HCT116 (cell line): ENCODE data around the gene NFIB. TPM values are rescaled to one million over a fixed set of nuclear protein-coding genes. Genes with fewer than 3 reads are reported as not detected.

Source experiments
- ATAC-seq: fragments of 200-7000 bp; cut with Tn5 transposase; 2 replicates; pipeline ENCODE4 v1.9.1; 2020; ENCODE audit warnings: mild to moderate bottlenecking, moderate library complexity
- BruUV-seq: library from RNA; stranded (reverse); fragments of 400-500 nt; replicated peaks from 2 replicates; lab custom pipeline; 2021; lab: Mats Ljungman, UMichigan
- CTCF ChIA-PET: fragments of 300-600 bp; sonication (Branson Sonifier 250); formaldehyde crosslinking; loops from one replicate; lab custom pipeline; 2021; ENCODE audit warnings: antibody characterized with exemption; lab: Charles Lee
- POLR2A ChIA-PET: fragments of 300-600, 350-600 bp; sonication (Branson Sonifier 250); formaldehyde crosslinking; loops from one replicate; lab custom pipeline; 2021; ENCODE audit warnings: antibody characterized with exemption; lab: Charles Lee
- RAD21 ChIA-PET, 2 experiments: fragments of 300-600 bp; sonication (Branson Sonifier 250); formaldehyde crosslinking; loops; one replicate each; lab custom pipeline; 2023; ENCODE audit warnings: low total read pairs in 2 of 2; ENCODE audit not compliant: uncharacterized antibody in 2 of 2, unreplicated experiment in 2 of 2, low non-redundant PET in 1 of 2; lab: Charles Lee
- DNase-seq: peaks from one replicate; pipeline ENCODE4 v3.0.0-alpha.2; 2010; ENCODE audit warnings: low read depth, low spot score
- H2AFZ ChIP-seq: fragments of 200-600 bp; shearing (Covaris generic), sonication (generic); 2 replicates; pipeline ENCODE4 v1.6.1; 2017; ENCODE audit warnings: low read depth, mixed run types, mixed read lengths, antibody characterized with exemption, low read length; ENCODE audit not compliant: poor library complexity, severe bottlenecking
- H3K27ac ChIP-seq: 2 replicates; pipeline ENCODE4 v1.5.1; 2012; ENCODE audit warnings: low read depth, low read length
- H3K27me3 ChIP-seq: fragments of 200-600 bp; sonication (generic); 2 replicates; pipeline ENCODE4 v1.6.1; 2016; ENCODE audit warnings: mixed run types, low read length, mixed read lengths; ENCODE audit not compliant: insufficient read depth
- H3K36me3 ChIP-seq, 2 experiments: fragments of 200-500 bp in 1 of 2; fragments of 200-600 bp in 1 of 2; sonication (Bioruptor generic) in 1 of 2; sonication (generic) in 1 of 2; 2 replicates each; pipeline versions ENCODE4 v1.5.1 to v1.6.1; 2014 to 2016; ENCODE audit warnings: low read length in 2 of 2, inconsistent platforms in 1 of 2, mixed read lengths in 1 of 2, mixed run types in 1 of 2; ENCODE audit not compliant: insufficient read depth in 2 of 2, control insufficient read depth in 1 of 2
- H3K4me1 ChIP-seq, 2 experiments: fragments of 200-600 bp in 1 of 2; sonication (generic) in 1 of 2; 2 replicates each; pipeline versions ENCODE4 v1.5.1 to v1.6.1; 2012 to 2017; ENCODE audit warnings: low read length in 2 of 2, inconsistent platforms in 1 of 2, mild to moderate bottlenecking in 1 of 2, mixed read lengths in 1 of 2, mixed run types in 1 of 2, moderate library complexity in 1 of 2; ENCODE audit not compliant: insufficient read depth in 2 of 2, control insufficient read depth in 1 of 2
- H3K4me2 ChIP-seq: fragments of 200-600 bp; sonication (generic); 2 replicates; pipeline ENCODE4 v1.6.1; 2017; ENCODE audit warnings: mixed run types, low read length, mixed read lengths
- H3K4me3 ChIP-seq, 2 experiments: fragments of 200-600 bp in 1 of 2; sonication (generic) in 1 of 2; replicated peaks in 1 of 2; 2 replicates each; pipeline ENCODE4 v1.5.1; 2011 to 2016; ENCODE audit warnings: low read length in 2 of 2, control low read depth in 1 of 2, low read depth in 1 of 2, mild to moderate bottlenecking in 1 of 2, mixed read lengths in 1 of 2, mixed run types in 1 of 2
- H3K79me2 ChIP-seq: fragments of 200-600 bp; sonication (generic); 2 replicates; pipeline ENCODE4 v1.6.1; 2017; ENCODE audit warnings: mild to moderate bottlenecking, mixed run types, low read length, moderate library complexity, mixed read lengths; ENCODE audit not compliant: insufficient read depth
- H3K9ac ChIP-seq: fragments of 200-600 bp; sonication (generic); 2 replicates; pipeline ENCODE4 v1.6.1; 2016; ENCODE audit warnings: low read length, mixed read lengths
- H3K9me2 ChIP-seq: fragments of 200-600 bp; sonication (generic), shearing (Covaris generic); 2 replicates; pipeline ENCODE4 v1.6.1; 2017; ENCODE audit warnings: mixed run types, mild to moderate bottlenecking, moderate library complexity; ENCODE audit not compliant: insufficient read depth
- H3K9me3 ChIP-seq, 2 experiments: fragments of 200-500 bp in 1 of 2; fragments of 200-600 bp in 1 of 2; sonication (Bioruptor generic) in 1 of 2; sonication (generic) in 1 of 2; 2 replicates each; pipeline ENCODE4 v1.6.1; 2014 to 2017; ENCODE audit warnings: low read length in 2 of 2, mixed read lengths in 2 of 2, inconsistent platforms in 1 of 2, low read depth in 1 of 2, mild to moderate bottlenecking in 1 of 2, mixed run types in 1 of 2, moderate library complexity in 1 of 2; ENCODE audit not compliant: control insufficient read depth in 1 of 2, insufficient read depth in 1 of 2
- H4K20me1 ChIP-seq: fragments of 200-600 bp; sonication (generic), shearing (Covaris generic); 2 replicates; pipeline ENCODE4 v1.6.1; 2017; ENCODE audit warnings: mixed run types, mild to moderate bottlenecking, moderate library complexity; ENCODE audit not compliant: insufficient read depth
- ATF3 ChIP-seq: IDR thresholded peaks from 2 replicates; pipeline ENCODE4 v1.6.1; 2012
- CBX3 ChIP-seq: IDR thresholded peaks from 2 replicates; pipeline ENCODE4 v1.6.1; 2012; ENCODE audit warnings: low read depth
- CEBPB ChIP-seq: IDR thresholded peaks from 2 replicates; pipeline ENCODE4 v1.6.1; 2012; ENCODE audit warnings: low read depth
- CTCF ChIP-seq, 3 experiments: fragments of 200-600 bp in 1 of 3; sonication (generic) in 1 of 3; IDR thresholded peaks in 2 of 3; conservative IDR thresholded peaks in 1 of 3; 2 replicates each; pipeline ENCODE4 v1.5.1; 2012 to 2017; ENCODE audit warnings: low read depth in 2 of 3, low read length in 2 of 3, antibody characterized with exemption in 1 of 3, borderline replicate concordance in 1 of 3, control low read depth in 1 of 3, mild to moderate bottlenecking in 1 of 3, mixed read lengths in 1 of 3, mixed run types in 1 of 3, moderate library complexity in 1 of 3; ENCODE audit not compliant: insufficient read depth in 1 of 3
- EGR1 ChIP-seq: IDR thresholded peaks from 2 replicates; pipeline ENCODE4 v1.6.1; 2012; ENCODE audit warnings: low read depth
- ELF1 ChIP-seq: IDR thresholded peaks from 2 replicates; pipeline ENCODE4 v1.6.1; 2012; ENCODE audit warnings: low read depth, borderline replicate concordance
- EZH2 ChIP-seq: fragments of 200-600 bp; sonication (generic); IDR thresholded peaks from 2 replicates; pipeline ENCODE4 v1.6.1; 2017; ENCODE audit warnings: antibody characterized with exemption, mixed run types
- EZH2phosphoT487 ChIP-seq: fragments of 200-600 bp; IDR thresholded peaks from 2 replicates; pipeline ENCODE4 v1.6.1; 2018; ENCODE audit warnings: antibody characterized with exemption, borderline replicate concordance
- FOSL1 ChIP-seq: IDR thresholded peaks from 2 replicates; pipeline ENCODE4 v1.6.1; 2012; ENCODE audit warnings: low read depth
- JUND ChIP-seq: IDR thresholded peaks from 2 replicates; pipeline ENCODE4 v1.6.1; 2012
- POLR2A ChIP-seq: IDR thresholded peaks from 2 replicates; pipeline ENCODE4 v1.7.0; 2011; ENCODE audit warnings: borderline replicate concordance; ENCODE audit not compliant: insufficient read depth, insufficient read length; ENCODE audit errors: extremely low read depth
- RAD21 ChIP-seq: IDR thresholded peaks from 2 replicates; pipeline ENCODE4 v1.6.1; 2012; ENCODE audit warnings: low read depth, mild to moderate bottlenecking
- SIN3A ChIP-seq: IDR thresholded peaks from 2 replicates; pipeline ENCODE4 v1.6.1; 2012; ENCODE audit warnings: low read depth
- SP1 ChIP-seq: IDR thresholded peaks from 2 replicates; pipeline ENCODE4 v1.6.1; 2012; ENCODE audit warnings: low read depth
- TCF7L2 ChIP-seq: IDR thresholded peaks from 2 replicates; pipeline ENCODE4 v1.7.0; 2011; ENCODE audit warnings: borderline replicate concordance, inconsistent platforms; ENCODE audit not compliant: insufficient read depth, insufficient read length; ENCODE audit errors: extremely low read depth
- YY1 ChIP-seq: IDR thresholded peaks from 2 replicates; pipeline ENCODE4 v1.6.1; 2011; ENCODE audit warnings: low read length, low read depth, moderate library complexity, mild to moderate bottlenecking; ENCODE audit not compliant: insufficient replicate concordance; ENCODE audit errors: extremely low read depth
- ZFX ChIP-seq: fragments of 450-650 bp; IDR thresholded peaks from 2 replicates; pipeline ENCODE4 v1.6.1; 2017
- ZNF274 ChIP-seq: fragments of 200-500 bp; sonication (Bioruptor generic); IDR thresholded peaks from 2 replicates; pipeline ENCODE4 v1.6.1; 2014; ENCODE audit warnings: mild to moderate bottlenecking, low read depth, low read length, inconsistent platforms
- intact Hi-C: fragments of 100-400 bp; cut with micrococcal nuclease; formaldehyde crosslinking; loops from 2 replicates; pipeline ENCODE4 v1.10.0; 2022
- total RNA-seq: library from RNA; stranded (reverse); gene quantifications from one replicate; pipeline ENCODE4 v1.2.1, GENCODE V29; 2021; ENCODE audit not compliant: unreplicated experiment
- TF ChIP-seq, protein P1 (sequence below): IDR thresholded peaks from 2 replicates; pipeline ENCODE4 v1.6.1; 2012; ENCODE audit warnings: low read depth
- TF ChIP-seq, protein P2 (sequence below): IDR thresholded peaks from 2 replicates; pipeline ENCODE4 v1.6.1; 2011; ENCODE audit warnings: mild to moderate bottlenecking, low read length, moderate library complexity; ENCODE audit not compliant: insufficient replicate concordance; ENCODE audit errors: extremely low read depth

The NFIB gene
- total RNA-seq, 1 experiment from 2014 or later: 6.6 TPM

DNA sequence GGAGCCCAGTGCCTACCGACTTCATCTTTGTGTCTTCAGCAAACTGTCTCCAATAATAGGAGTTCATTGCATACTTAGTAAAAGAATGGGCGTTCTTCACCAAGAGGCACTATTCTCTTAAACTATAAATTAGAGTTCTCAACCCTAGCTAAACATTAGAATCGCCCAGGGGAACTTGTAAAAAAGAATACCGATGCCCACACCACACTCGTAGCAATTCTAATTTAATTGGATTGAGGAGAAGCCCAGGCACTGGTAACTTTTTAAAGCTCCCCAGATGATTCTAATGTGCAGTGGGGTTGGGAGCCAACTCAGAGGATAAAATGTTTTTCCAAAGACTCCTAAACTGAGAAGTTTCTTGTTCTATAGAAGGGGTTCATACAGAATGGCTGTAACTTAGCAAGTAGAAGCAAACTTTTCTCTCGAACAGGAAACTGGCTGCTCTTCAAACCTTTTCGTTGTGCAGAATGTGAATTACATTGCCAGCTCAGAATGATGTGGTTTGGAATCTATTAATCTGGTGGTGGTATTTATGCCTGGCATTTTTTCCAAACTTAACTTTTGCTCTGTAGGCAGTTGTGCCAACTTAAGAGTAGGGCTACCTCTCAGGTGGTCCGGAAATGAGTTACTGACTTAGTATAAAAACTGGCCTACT, 26.4 kb upstream of the NFIB start:
- no peak overlapping the region for H3K27ac ChIP-seq
- H3K4me1 ChIP-seq: no peaks in the 10 kb centered on the region
- H3K9me2 ChIP-seq: no peaks in the 10 kb centered on the region
- ATAC-seq (no peak), DNase-seq (no peak)
- H3K9me3 ChIP-seq: no peaks in the 10 kb centered on the region
- H3K4me3 ChIP-seq: no peak overlapping the region
- no peak overlapping the region for H2AFZ ChIP-seq
- H3K4me2 ChIP-seq: no peak overlapping the region
- no peak overlapping the region for H3K9ac ChIP-seq
- POLR2A ChIA-PET: no interaction called here
- no peaks in the 10 kb centered on the region for H3K79me2 ChIP-seq
- no peaks in the 10 kb centered on the region for H4K20me1 ChIP-seq
- CTCF ChIA-PET: no interaction called here
- intact Hi-C loops: no loop called here
- no peak for TF ChIP-seq CEBPB
- TF ChIP-seq EZH2: no peak
- TF ChIP-seq YY1: no peak
- TF ChIP-seq, protein P1, sequence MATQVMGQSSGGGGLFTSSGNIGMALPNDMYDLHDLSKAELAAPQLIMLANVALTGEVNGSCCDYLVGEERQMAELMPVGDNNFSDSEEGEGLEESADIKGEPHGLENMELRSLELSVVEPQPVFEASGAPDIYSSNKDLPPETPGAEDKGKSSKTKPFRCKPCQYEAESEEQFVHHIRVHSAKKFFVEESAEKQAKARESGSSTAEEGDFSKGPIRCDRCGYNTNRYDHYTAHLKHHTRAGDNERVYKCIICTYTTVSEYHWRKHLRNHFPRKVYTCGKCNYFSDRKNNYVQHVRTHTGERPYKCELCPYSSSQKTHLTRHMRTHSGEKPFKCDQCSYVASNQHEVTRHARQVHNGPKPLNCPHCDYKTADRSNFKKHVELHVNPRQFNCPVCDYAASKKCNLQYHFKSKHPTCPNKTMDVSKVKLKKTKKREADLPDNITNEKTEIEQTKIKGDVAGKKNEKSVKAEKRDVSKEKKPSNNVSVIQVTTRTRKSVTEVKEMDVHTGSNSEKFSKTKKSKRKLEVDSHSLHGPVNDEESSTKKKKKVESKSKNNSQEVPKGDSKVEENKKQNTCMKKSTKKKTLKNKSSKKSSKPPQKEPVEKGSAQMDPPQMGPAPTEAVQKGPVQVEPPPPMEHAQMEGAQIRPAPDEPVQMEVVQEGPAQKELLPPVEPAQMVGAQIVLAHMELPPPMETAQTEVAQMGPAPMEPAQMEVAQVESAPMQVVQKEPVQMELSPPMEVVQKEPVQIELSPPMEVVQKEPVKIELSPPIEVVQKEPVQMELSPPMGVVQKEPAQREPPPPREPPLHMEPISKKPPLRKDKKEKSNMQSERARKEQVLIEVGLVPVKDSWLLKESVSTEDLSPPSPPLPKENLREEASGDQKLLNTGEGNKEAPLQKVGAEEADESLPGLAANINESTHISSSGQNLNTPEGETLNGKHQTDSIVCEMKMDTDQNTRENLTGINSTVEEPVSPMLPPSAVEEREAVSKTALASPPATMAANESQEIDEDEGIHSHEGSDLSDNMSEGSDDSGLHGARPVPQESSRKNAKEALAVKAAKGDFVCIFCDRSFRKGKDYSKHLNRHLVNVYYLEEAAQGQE: no peak
- TF ChIP-seq EGR1: no peak
- TF ChIP-seq TCF7L2: no peak
- no peak for TF ChIP-seq JUND
- TF ChIP-seq CBX3: no peak
- TF ChIP-seq, protein P2, sequence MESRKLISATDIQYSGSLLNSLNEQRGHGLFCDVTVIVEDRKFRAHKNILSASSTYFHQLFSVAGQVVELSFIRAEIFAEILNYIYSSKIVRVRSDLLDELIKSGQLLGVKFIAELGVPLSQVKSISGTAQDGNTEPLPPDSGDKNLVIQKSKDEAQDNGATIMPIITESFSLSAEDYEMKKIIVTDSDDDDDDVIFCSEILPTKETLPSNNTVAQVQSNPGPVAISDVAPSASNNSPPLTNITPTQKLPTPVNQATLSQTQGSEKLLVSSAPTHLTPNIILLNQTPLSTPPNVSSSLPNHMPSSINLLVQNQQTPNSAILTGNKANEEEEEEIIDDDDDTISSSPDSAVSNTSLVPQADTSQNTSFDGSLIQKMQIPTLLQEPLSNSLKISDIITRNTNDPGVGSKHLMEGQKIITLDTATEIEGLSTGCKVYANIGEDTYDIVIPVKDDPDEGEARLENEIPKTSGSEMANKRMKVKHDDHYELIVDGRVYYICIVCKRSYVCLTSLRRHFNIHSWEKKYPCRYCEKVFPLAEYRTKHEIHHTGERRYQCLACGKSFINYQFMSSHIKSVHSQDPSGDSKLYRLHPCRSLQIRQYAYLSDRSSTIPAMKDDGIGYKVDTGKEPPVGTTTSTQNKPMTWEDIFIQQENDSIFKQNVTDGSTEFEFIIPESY: no peak
- TF ChIP-seq SP1: no peak
- TF ChIP-seq SIN3A: no peak
- TF ChIP-seq CTCF (IDR thresholded peaks at IDR 0.05 in 2 of 3, conservative IDR thresholded peaks at IDR 0.05 in 1 of 3; ENCODE audit: borderline replicate concordance in 1 of 3, insufficient read depth in 1 of 3, low read depth in 2 of 3, low read length in 2 of 3): no peak
- TF ChIP-seq ATF3: no peak
- TF ChIP-seq POLR2A: no peak
- no peak for TF ChIP-seq RAD21
- TF ChIP-seq EZH2phosphoT487: no peak
- no peak for TF ChIP-seq ZFX
- no peak for TF ChIP-seq FOSL1
- TF ChIP-seq ZNF274: no peak
- no peak for TF ChIP-seq ELF1
- H3K27me3 ChIP-seq: peaks cover 39% of the 10 kb centered on the region
- no TSS peak for BruUV-seq
- no peaks in the 10 kb centered on the region for H3K36me3 ChIP-seq
- RAD21 ChIA-PET: no interaction called here
